AG09309 (cell line): ENCODE data around the gene TTPAL.
A peak's percentile ranks its signal among the peaks of the same experiment; 100 is the strongest.

Experiments used
- DNase-seq: peaks from one replicate; pipeline ENCODE4 v3.0.0-alpha.2; 2010; ENCODE audit warnings: low read depth
- H3K4me3 ChIP-seq: 2 replicates; pipeline ENCODE4 v1.5.1; 2011; ENCODE audit warnings: mild to moderate bottlenecking, low read depth, low read length, moderate library complexity; ENCODE audit not compliant: control insufficient read depth
- TF ChIP-seq, protein P1 (sequence below): IDR thresholded peaks from 2 replicates; pipeline ENCODE4 v1.5.1; 2011; ENCODE audit warnings: mild to moderate bottlenecking, low read depth, low read length, inconsistent platforms; ENCODE audit not compliant: insufficient read depth, control insufficient read depth; ENCODE audit errors: missing control alignments

TTPAL gene

DNA sequence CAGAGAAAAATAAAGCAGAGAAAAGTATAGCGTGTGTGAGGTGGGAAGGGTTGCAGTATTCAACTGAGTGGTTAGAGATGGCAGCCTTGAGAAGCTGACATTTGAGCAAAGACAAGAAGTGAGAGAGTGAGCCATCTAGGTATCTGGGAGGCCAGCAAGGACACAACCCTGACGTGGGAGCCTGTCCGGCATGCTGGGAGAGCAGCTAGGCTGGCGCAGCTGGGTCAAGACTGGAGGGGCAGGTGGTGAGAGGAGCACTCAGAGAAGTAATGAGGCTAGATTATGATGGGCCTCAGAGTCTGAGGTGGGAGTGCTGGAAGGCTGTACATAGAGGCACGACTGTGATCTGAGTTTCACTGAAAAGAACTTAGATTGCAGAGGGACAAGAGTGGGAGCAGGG lies 12.9 kb downstream of the TTPAL start:
- no peak for DNase-seq
- no peak overlapping the region for H3K4me3 ChIP-seq
- TF ChIP-seq, protein P1, sequence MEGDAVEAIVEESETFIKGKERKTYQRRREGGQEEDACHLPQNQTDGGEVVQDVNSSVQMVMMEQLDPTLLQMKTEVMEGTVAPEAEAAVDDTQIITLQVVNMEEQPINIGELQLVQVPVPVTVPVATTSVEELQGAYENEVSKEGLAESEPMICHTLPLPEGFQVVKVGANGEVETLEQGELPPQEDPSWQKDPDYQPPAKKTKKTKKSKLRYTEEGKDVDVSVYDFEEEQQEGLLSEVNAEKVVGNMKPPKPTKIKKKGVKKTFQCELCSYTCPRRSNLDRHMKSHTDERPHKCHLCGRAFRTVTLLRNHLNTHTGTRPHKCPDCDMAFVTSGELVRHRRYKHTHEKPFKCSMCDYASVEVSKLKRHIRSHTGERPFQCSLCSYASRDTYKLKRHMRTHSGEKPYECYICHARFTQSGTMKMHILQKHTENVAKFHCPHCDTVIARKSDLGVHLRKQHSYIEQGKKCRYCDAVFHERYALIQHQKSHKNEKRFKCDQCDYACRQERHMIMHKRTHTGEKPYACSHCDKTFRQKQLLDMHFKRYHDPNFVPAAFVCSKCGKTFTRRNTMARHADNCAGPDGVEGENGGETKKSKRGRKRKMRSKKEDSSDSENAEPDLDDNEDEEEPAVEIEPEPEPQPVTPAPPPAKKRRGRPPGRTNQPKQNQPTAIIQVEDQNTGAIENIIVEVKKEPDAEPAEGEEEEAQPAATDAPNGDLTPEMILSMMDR = no peak

- TF ChIP-seq, protein P1 = no peak
- no peak for DNase-seq
- no peak overlapping the region for H3K4me3 ChIP-seq
These were observed 13.5 kb downstream of the TTPAL start for GRCh38 chr20:44489223-44489622.

DNA sequence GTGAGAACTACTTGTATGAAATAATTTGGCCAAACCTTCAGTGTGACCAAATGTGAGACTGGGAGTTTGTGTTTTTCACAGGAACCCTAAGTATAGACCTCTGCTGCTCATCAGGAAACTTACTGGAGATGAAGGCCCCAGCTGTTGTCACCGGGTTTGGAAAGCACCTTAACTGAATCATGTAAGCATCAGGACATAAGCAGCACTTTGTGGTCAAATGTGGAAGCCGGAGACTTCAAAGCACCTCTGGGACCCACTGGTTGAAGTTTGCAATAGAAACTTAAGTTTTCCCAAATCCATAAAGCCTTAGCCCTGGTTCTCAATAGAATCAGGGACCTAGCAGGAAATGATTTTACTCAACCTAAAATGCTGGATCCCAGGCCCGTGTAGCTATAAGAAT lies 14.3 kb downstream of the TTPAL start:
- no peak for DNase-seq
- H3K4me3 ChIP-seq = no peak overlapping the region
- TF ChIP-seq, protein P1 = no peak

- TF ChIP-seq, protein P1 = no peak
- no peak for DNase-seq
These were observed 16.1 kb downstream of the TTPAL start for GRCh38 chr20:44491635-44492395.

GRCh38 chr20:44494266-44494665 lies 18.6 kb downstream of the TTPAL start:
- no peak for DNase-seq
- no peak overlapping the region for H3K4me3 ChIP-seq
- TF ChIP-seq, protein P1 = no peak

More at GRCh38 chr20:44491635-44492395, 16.1 kb downstream of the TTPAL start:
- H3K4me3 ChIP-seq = no peak overlapping the region

DNA sequence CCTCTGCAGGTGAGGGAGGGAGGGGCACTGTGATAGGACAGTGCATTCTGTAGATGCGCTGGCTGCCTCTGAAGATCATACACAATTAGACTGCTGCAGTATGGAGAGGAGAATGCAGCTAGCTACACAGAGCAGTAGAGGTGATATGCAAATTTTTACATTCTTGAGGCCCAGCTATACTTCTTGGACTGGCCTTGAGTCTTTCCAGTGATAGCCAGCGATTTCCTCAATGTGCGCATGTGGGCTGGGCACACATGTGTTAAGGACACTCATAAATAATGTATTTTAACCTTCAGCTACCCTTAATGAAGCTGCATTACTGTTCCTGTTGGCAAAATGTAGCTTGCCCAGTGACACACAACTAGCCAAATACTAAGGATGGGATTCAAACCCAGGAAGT lies 19.0 kb downstream of the TTPAL start:
- H3K4me3 ChIP-seq = no peak overlapping the region
- no peak for DNase-seq
- TF ChIP-seq, protein P1 = no peak

DNA sequence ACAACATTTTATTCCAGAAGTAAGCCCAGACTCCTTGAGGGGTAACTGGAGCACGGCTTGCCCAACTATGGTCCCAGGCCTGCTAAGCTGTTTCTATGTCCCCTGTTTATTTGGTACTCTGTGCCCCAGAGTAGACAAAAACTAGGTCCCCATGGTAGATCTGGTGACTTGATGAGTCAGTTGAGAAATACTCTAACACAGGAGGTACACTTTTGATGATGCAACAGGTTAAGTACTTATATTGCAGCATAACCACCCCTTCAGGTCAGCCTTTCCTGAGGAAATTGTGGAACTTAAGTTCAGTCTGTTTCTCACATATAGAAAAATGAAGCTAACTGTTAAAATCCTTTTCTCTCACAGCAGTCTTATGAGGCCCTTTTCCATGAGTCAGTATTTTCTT lies 19.6 kb downstream of the TTPAL start:
- DNase-seq = peak; percentile 73
- TF ChIP-seq, protein P1 = no peak
- no peak overlapping the region for H3K4me3 ChIP-seq
